GM12891 (cell line): Measurements from ENCODE around the gene CEP170.

ENCODE experiments used
- DNase-seq: peaks from one replicate; pipeline ENCODE4 v3.0.0; 2011; ENCODE audit warnings: low spot score; ENCODE audit not compliant: insufficient read length
- FAIRE-seq: peaks from 2 replicates; lab custom pipeline; 2011; peaks lifted over from hg19 to GRCh38; lab: Jason Lieb, UNC
- PAX5 ChIP-seq: IDR thresholded peaks from 2 replicates; pipeline ENCODE4 v1.6.1; 2011; ENCODE audit warnings: low read length, moderate library complexity, mild to moderate bottlenecking; ENCODE audit not compliant: insufficient read depth, severe bottlenecking
- POLR2A ChIP-seq: IDR thresholded peaks from 2 replicates; pipeline ENCODE4 v1.6.1; 2011; ENCODE audit warnings: low read depth, low read length, control low read depth
- POLR2AphosphoS5 ChIP-seq: IDR thresholded peaks from 2 replicates; pipeline ENCODE4 v1.6.1; 2011; ENCODE audit warnings: low read depth, low read length, control low read depth
- POU2F2 ChIP-seq: IDR thresholded peaks from 2 replicates; pipeline ENCODE4 v1.6.1; 2011; ENCODE audit warnings: low read depth, mild to moderate bottlenecking, control low read depth, low read length, moderate library complexity
- SPI1 ChIP-seq: IDR thresholded peaks from 2 replicates; pipeline ENCODE4 v1.6.1; 2011; ENCODE audit warnings: low read depth, low read length, control low read depth
- TAF1 ChIP-seq: IDR thresholded peaks from 2 replicates; pipeline ENCODE4 v1.6.1; 2011; ENCODE audit warnings: low read depth, low read length, control low read depth

The CEP170 gene

DNA sequence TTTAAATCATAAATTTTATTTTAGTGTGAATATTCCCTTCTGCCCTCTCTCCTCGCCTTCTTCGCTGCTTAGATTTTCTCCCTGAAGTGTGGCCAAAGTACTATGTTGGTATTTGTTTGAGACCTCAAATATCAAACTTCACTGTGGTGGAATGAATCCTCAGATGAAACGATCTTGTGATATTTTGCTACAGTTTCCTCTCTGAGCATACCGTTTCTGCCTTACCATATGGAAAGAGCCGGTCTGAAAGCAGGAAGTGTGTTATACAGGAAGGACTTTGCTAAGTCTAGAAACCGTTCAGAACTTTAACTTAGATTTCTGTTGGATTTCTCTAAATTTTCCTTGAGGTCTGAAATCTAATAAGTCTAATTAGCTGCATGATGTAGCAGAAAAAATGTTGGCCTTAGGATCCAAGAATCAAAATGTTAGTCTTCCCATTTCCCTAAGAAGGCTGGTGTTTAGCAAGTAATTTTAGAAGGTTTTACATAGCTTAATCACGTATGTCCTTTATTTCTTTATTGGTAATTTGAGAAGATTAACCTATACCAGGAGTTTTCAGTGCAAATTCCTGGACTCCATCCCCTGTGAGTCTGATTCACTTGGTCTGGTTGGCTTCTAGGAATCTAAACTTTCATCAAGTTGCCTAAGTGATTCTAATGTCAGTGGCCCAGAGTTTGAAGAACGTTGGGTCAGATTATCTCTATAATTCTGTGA lies 31.5 kb upstream of the CEP170 start:
- FAIRE-seq (no peak), DNase-seq (no peak)
- no peak for TF ChIP-seq PAX5
- no peak for TF ChIP-seq POLR2A
- TF ChIP-seq POLR2AphosphoS5: no peak
- no peak for TF ChIP-seq SPI1
- TF ChIP-seq POU2F2: no peak
- no peak for TF ChIP-seq TAF1

- DNase-seq: no peak
- FAIRE-seq: no peak
- no peak for TF ChIP-seq PAX5
- TF ChIP-seq TAF1: no peak
- no peak for TF ChIP-seq POLR2AphosphoS5
- no peak for TF ChIP-seq POU2F2
- TF ChIP-seq SPI1: no peak
Observed at GRCh38 chr1:243281672-243282071, 26.6 kb upstream of the CEP170 start.

DNA sequence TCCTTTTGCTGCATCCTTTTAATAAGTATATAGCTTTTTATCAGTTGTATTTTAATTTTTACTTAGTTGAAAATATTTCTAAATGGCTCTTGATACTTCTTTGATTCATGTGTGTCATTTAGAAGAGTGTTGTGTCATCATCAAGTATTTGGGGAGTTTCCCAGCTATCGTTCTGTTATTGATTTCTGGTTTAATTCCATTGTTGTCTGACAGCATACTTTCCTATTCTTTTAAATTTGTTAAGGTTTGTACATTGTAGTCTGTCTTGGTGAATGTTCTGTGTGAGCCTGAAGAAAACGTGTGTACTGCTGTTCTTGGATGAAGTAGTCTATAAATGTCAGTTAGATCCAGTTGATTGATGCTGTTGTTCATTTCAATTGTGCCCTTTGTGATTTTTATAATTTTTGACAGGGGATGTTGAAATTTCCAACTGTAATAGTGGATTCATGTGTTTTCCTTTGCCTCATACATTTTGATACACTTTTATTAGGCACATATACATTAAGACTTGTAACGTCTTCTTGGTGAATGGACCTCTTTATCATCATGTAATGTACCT lies 25.6 kb upstream of the CEP170 start:
- FAIRE-seq (no peak), DNase-seq (no peak)
- TF ChIP-seq POLR2A: no peak
- TF ChIP-seq POU2F2: no peak
- TF ChIP-seq TAF1: no peak
- no peak for TF ChIP-seq POLR2AphosphoS5
- TF ChIP-seq SPI1: no peak
- no peak for TF ChIP-seq PAX5

- no peak for DNase-seq
- FAIRE-seq: no peak
- TF ChIP-seq TAF1: no peak
- no peak for TF ChIP-seq PAX5
- TF ChIP-seq POLR2AphosphoS5: no peak
- no peak for TF ChIP-seq SPI1
- TF ChIP-seq POLR2A: no peak
Observed at GRCh38 chr1:243275316-243275715, 20.2 kb upstream of the CEP170 start.

DNA sequence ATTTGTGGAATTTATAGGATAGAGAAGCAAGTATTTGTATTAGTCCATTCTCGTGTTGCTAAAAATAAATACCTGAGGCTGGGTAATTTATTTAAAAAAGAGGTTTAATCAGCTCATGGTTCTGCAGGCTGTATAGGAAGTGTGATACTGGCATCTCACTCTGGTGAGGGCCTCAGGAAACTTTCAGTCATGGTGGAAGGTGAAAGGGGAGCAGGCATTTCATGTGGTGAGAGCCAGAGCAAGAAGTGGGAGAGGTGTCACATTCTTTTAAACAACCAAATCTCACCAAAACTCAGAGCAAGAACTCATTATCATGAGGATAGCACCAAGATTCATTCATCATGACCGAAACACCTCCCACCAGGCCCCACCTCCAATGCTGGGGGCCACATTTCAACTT lies 18.9 kb upstream of the CEP170 start:
- TF ChIP-seq POLR2AphosphoS5 (no peak), PAX5 (no peak), TAF1 (no peak)
- DNase-seq: no peak
- FAIRE-seq: no peak

DNA sequence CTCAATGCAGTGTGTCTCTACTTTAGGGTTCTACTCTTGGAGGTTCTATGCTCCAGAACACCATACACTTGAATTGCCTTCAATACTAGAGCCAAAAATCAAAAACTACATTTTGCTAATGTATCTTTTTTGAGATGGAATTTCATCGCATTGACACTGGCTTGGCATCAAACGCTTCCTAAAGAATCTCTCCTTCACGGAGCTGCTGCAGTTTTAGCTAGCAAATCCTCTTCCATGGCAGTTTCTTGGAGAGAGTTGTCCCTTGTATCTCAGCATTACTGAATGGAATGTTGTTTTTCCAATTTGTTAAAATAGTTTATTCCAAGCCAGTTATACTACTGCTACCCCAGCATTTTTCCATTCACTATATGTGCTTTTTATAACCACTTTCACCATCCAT lies 18.4 kb upstream of the CEP170 start:
- FAIRE-seq (no peak), DNase-seq (no peak)
- TF ChIP-seq PAX5: no peak
- TF ChIP-seq POLR2AphosphoS5: no peak
- no peak for TF ChIP-seq POLR2A

- FAIRE-seq: no peak
- no peak for DNase-seq
- TF ChIP-seq POLR2AphosphoS5: no peak
- TF ChIP-seq TAF1: no peak
- no peak for TF ChIP-seq SPI1
- no peak for TF ChIP-seq PAX5
- TF ChIP-seq POLR2A: no peak
- TF ChIP-seq POU2F2: no peak
Observed at GRCh38 chr1:243272401-243272800, 17.3 kb upstream of the CEP170 start.

DNA sequence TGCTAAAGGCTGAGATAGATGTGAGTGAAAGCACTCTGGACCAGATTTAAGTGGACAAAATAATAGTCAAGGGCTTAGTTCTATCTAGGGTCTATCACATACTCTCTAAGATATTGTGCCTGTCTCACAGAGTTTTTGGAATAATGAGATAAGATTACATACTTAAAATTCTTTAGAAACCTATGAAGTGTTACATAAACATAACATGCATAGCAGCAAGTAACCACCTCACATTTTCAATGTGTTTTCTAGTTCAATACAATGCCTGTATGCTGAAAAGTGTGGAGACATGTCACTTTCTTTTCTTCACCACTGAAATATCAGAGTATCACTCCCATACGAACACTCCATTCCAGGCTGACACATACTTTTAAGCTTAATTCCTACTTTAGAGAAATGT lies 16.9 kb upstream of the CEP170 start:
- TF ChIP-seq SPI1 (no peak), PAX5 (no peak), POLR2AphosphoS5 (no peak), TAF1 (no peak), POU2F2 (no peak), POLR2A (no peak)
- DNase-seq (no peak), FAIRE-seq (no peak)

- FAIRE-seq (no peak), DNase-seq (no peak)
- TF ChIP-seq TAF1 (no peak), SPI1 (no peak), POLR2A (no peak), POLR2AphosphoS5 (no peak), POU2F2 (no peak), PAX5 (no peak)
Observed at GRCh38 chr1:243270097-243270864, 15.2 kb upstream of the CEP170 start.

GRCh38 chr1:243269461-243269801 lies 14.3 kb upstream of the CEP170 start:
- DNase-seq: no peak
- FAIRE-seq: no peak
- TF ChIP-seq POU2F2 (peak; percentile 60; the same call in 1 of the 2 replicates), PAX5 (no peak)
